Measurements from ENCODE around the gene CDK11B.

- TF ChIP-seq EZH2 (IDR thresholded peaks at IDR 0.05; ENCODE audit: insufficient read depth, poor library complexity, severe bottlenecking) (no peak), EZH2phosphoT487 (IDR thresholded peaks at IDR 0.05; ENCODE audit: insufficient read depth, low read depth) (no peak)
Measured at GRCh38 chr1:1617516-1617915, 41.3 kb downstream of the CDK11B start.
